OCI-LY7 (cell line): ENCODE results near the gene SPIRE2. TPM values are rescaled to one million over a fixed set of nuclear protein-coding genes. Genes with fewer than 3 reads are reported as not detected.
"Not testable (repeated sequence)": the region's sequence is repeated elsewhere in the genome, so short reads cannot be mapped to it uniquely, and the experiment has no call there.

Experiments used
- BruUV-seq: library from RNA; stranded (reverse); fragments of 400-500 nt; replicated peaks from 2 replicates; lab custom pipeline; 2021; lab: Mats Ljungman, UMichigan
- CTCF ChIA-PET: fragments of 300-600 bp; sonication (Branson Sonifier 250); formaldehyde crosslinking; loops from one replicate; lab custom pipeline; 2022; ENCODE audit warnings: antibody characterized with exemption; ENCODE audit not compliant: unreplicated experiment; lab: Charles Lee
- POLR2A ChIA-PET: fragments of 300-600 bp; sonication (Branson Sonifier 250); formaldehyde crosslinking; loops from one replicate; lab custom pipeline; 2022; ENCODE audit warnings: antibody characterized with exemption; lab: Charles Lee
- DNase-seq: peaks from one replicate; pipeline ENCODE4 v3.0.0-alpha.2; 2015; ENCODE audit warnings: low spot score
- H2AFZ ChIP-seq: fragments of 200-600 bp; sonication (generic), shearing (Covaris generic); 2 replicates; pipeline ENCODE4 v1.6.1; 2014; ENCODE audit warnings: mild to moderate bottlenecking, antibody characterized with exemption, low read length, moderate library complexity
- H3K27ac ChIP-seq: fragments of 200-600 bp; sonication (generic); 2 replicates; pipeline ENCODE4 v1.5.1; 2014; ENCODE audit warnings: mixed run types, low read depth, mild to moderate bottlenecking, moderate library complexity, low read length, inconsistent platforms; ENCODE audit not compliant: poor library complexity, severe bottlenecking
- H3K36me3 ChIP-seq: fragments of 200-600 bp; sonication (generic); 2 replicates; pipeline ENCODE4 v1.6.1; 2014; ENCODE audit warnings: mild to moderate bottlenecking, antibody characterized with exemption, low read length, moderate library complexity, mixed read lengths; ENCODE audit not compliant: insufficient read depth
- H3K4me1 ChIP-seq: fragments of 200-600 bp; sonication (generic); 2 replicates; pipeline ENCODE4 v1.5.1; 2014; ENCODE audit warnings: mild to moderate bottlenecking, low read length; ENCODE audit not compliant: insufficient read depth, poor library complexity, severe bottlenecking
- H3K4me2 ChIP-seq: fragments of 200-600 bp; sonication (generic); 2 replicates; pipeline ENCODE4 v1.6.1; 2014; ENCODE audit warnings: mild to moderate bottlenecking, low read length
- H3K4me3 ChIP-seq: fragments of 200-600 bp; sonication (generic); 2 replicates; pipeline ENCODE4 v1.5.1; 2014; ENCODE audit warnings: mild to moderate bottlenecking, low read depth, low read length; ENCODE audit not compliant: poor library complexity, severe bottlenecking
- H3K79me2 ChIP-seq: fragments of 200-600 bp; sonication (generic); 2 replicates; pipeline ENCODE4 v1.6.1; 2016; ENCODE audit warnings: low read depth, mild to moderate bottlenecking, low read length, moderate library complexity, mixed read lengths; ENCODE audit not compliant: insufficient read depth
- H3K9me2 ChIP-seq: fragments of 200-600 bp; sonication (generic); 2 replicates; pipeline ENCODE4 v1.6.1; 2016; ENCODE audit warnings: mild to moderate bottlenecking, low read length, mixed read lengths; ENCODE audit not compliant: insufficient read depth
- H3K9me3 ChIP-seq: fragments of 200-600 bp; sonication (generic); 2 replicates; pipeline ENCODE4 v1.6.1; 2014; ENCODE audit warnings: mild to moderate bottlenecking, mixed run types, low read length, mixed read lengths
- H4K20me1 ChIP-seq: fragments of 200-600 bp; sonication (generic); 2 replicates; pipeline ENCODE4 v1.6.1; 2014; ENCODE audit warnings: mild to moderate bottlenecking, antibody characterized with exemption, low read length, moderate library complexity, mixed read lengths; ENCODE audit not compliant: insufficient read depth
- CTCF ChIP-seq: fragments of 200-600 bp; sonication (generic); conservative IDR thresholded peaks from 2 replicates; pipeline ENCODE4 v1.5.1; 2014; ENCODE audit warnings: mild to moderate bottlenecking, antibody characterized with exemption, low read length, moderate library complexity, mixed read lengths
- EZH2phosphoT487 ChIP-seq: fragments of 200-600 bp; sonication (generic); IDR thresholded peaks from 2 replicates; pipeline ENCODE4 v1.6.1; 2018; ENCODE audit warnings: low read depth, borderline replicate concordance, mild to moderate bottlenecking, mixed run types, antibody characterized with exemption, low read length, moderate library complexity, mixed read lengths
- intact Hi-C: fragments of 100-400 bp; cut with micrococcal nuclease; formaldehyde crosslinking; loops from one replicate; pipeline ENCODE4 v1.10.0; 2022; ENCODE audit not compliant: unreplicated experiment
- total RNA-seq, 2 experiments: library from RNA; depleted of rRNA in 1 of 2; stranded (reverse); fragments of >200 nt in 1 of 2; shearing (Covaris generic) in 1 of 2; gene quantifications; 2 replicates each; pipeline ENCODE4 v1.2.3, GENCODE V29; 2014 to 2022

Gene SPIRE2
- total RNA-seq, 2 experiments from 2014 or later = 7.1 to 48.5 TPM

GRCh38 chr16:89912627-89913026 lies 84.4 kb downstream of the SPIRE2 start:
- Histone ChIP-seq H3K4me1 (peaks cover 8% of the 10 kb centered on the region), H3K4me3 (no peak overlapping the region), H3K36me3 (peaks cover 73% of the 10 kb centered on the region), H3K9me2 (no peaks in the 10 kb centered on the region), H2AFZ (no peak overlapping the region), H4K20me1 (no peaks in the 10 kb centered on the region), H3K9me3 (no peaks in the 10 kb centered on the region), H3K27ac (no peak overlapping the region), H3K4me2 (no peak overlapping the region), H3K79me2 (no peaks in the 10 kb centered on the region)
- DNase-seq = no peak
- TF ChIP-seq EZH2phosphoT487 (no peak), CTCF (no peak)
- ChIA-PET POLR2A (no interaction called here), CTCF (no interaction called here)
- intact Hi-C loops = loop anchor here (10.0 kb wide), 1 partner anchor 98 kb away; the partner anchor contains the start of gene FANCA
- BruUV-seq = no TSS peak

DNA sequence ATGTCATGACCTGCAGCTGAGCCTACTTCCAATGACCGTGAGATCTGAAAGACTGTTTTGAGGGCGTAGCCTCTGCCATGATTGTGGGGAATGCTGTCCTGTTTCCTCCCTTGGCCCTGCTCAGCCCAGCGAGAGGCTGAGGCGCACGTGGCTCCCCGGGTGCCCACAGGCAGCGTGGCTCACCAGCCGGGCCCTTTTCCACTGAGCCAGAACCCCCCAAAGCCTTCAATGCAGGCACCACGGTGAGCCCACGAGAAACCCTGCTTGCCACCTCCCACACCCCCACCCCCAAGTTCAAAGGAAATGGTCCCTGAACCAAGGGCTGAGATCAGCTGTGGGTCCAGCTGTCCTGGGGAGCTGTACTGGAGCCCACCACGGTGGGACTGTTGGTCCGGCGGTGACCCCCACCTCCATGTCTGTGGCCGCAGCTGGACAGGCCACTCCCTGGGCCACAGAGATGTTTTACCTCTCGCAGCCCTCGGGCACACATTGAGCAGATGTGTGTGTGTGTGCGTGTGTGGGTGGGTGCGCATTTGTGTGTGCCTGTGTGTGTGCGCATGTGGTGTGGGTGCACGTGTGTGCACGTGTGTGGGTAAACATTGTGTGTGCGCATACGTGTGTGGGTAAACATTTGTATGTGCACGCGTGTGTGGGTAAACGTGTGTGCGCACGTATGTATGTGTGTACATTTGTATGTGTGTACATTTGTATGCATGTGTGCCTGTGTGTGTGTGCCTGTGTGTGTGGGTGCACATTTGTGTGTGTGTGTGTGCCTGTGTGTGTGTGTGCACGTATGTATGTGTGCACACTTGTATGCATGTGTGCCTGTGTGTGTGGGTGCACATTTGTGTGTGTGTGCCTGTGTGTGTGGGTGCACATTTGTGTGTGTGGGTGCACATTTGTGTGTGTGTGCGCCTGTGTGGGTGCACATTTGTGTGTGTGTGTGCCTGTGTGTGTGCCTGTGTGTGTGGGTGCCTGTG lies 85.4 kb downstream of the SPIRE2 start:
- no TSS peak for BruUV-seq
- Histone ChIP-seq H3K27ac (no peak overlapping the region), H3K9me3 (no peaks in the 10 kb centered on the region), H3K4me1 (peaks cover 18% of the 10 kb centered on the region), H3K36me3 (peaks cover 62% of the 10 kb centered on the region), H3K4me2 (no peak overlapping the region), H3K79me2 (no peaks in the 10 kb centered on the region), H3K4me3 (no peak overlapping the region), H2AFZ (no peak overlapping the region), H4K20me1 (no peaks in the 10 kb centered on the region), H3K9me2 (no peaks in the 10 kb centered on the region)
- no peak for TF ChIP-seq EZH2phosphoT487
- no peak for TF ChIP-seq CTCF
- no peak for DNase-seq
- CTCF ChIA-PET = no interaction called here
- POLR2A ChIA-PET = interaction anchor here (0.7 kb wide), 1 partner anchor 499 kb away, joined by 4 read pairs; no protein-coding TSS in a partner anchor
- intact Hi-C loops = loop anchor here (10.0 kb wide), 1 partner anchor 99 kb away; the partner anchor contains the start of gene FANCA

DNA sequence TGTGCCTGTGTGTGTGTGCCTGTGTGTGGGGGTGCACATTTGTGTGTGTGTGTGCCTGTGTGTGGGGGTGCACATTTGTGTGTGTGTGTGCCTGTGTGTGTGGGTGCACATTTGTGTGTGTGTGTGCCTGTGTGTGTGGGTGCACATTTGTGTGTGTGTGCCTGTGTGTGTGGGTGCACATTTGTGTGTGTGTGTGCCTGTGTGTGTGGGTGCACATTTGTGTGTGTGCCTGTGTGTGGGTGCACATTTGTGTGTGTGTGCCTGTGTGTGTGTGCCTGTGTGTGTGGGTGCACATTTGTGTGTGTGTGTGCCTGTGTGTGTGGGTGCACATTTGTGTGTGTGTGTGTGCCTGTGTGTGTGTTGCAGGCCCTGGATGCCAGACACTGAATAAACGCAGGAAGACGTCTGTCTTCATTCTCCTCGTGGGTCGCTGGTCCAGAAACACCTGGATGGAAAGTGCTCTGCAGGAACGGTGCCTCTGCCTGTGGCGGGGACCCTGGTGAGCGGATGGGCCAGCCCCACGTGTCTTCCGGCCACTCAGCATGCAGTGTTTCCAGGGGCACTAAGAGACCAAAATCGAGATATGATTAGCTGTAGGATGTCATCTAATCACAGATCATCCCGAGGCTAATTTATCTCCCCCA lies 86.5 kb downstream of the SPIRE2 start:
- H3K4me2 ChIP-seq, H4K20me1 ChIP-seq, H3K4me3 ChIP-seq, BruUV-seq, H2AFZ ChIP-seq, POLR2A ChIA-PET, H3K79me2 ChIP-seq, DNase-seq, H3K9me3 ChIP-seq, H3K9me2 ChIP-seq, H3K27ac ChIP-seq, CTCF ChIA-PET: not testable (repeated sequence)
- intact Hi-C loops = loop anchor here (5.0 to 10.0 kb wide), 2 partner anchors 100 to 192 kb away; partner anchors contain the start of genes FANCA, VPS9D1 and ZNF276
- Histone ChIP-seq H3K36me3 (peaks cover 56% of the 10 kb centered on the region), H3K4me1 (peaks cover 29% of the 10 kb centered on the region)
